Stimulated activated CD4-positive, alpha-beta T cell treated with anti-CD3 and anti-CD28 coated beads, Interleukin-1b, Interleukin-23, amount 100 ng/mL, for 24 hours (primary cell): ENCODE measurements around the gene SCGB1C1.

Experiments
- DNase-seq, 4 experiments: peaks; one replicate each; pipeline ENCODE4 v3.0.0-alpha.2; 2020; ENCODE audit warnings: low read depth in 4 of 4, low spot score in 1 of 4

SCGB1C1 gene

GRCh38 chr11:241634-242033, 48.8 kb downstream of the SCGB1C1 start:
- no peak for DNase-seq
